Progenitor cell of endocrine pancreas (in vitro differentiated cells): ENCODE results near the gene TEX11. TPM values are rescaled to one million over a fixed set of nuclear protein-coding genes. Genes with fewer than 3 reads are reported as not detected.
"Not testable (repeated sequence)": the region's sequence is repeated elsewhere in the genome, so short reads cannot be mapped to it uniquely, and the experiment has no call there.

ENCODE experiments used
- DNase-seq: peaks from one replicate; pipeline ENCODE4 v3.0.0; 2021; ENCODE audit warnings: low spot score; ENCODE audit not compliant: unreplicated experiment
- H3K27ac Mint-ChIP-seq: 2 replicates; pipeline ENCODE4 v1.8.0; 2021; ENCODE audit warnings: mild to moderate bottlenecking, moderate library complexity, mixed read lengths
- H3K27me3 Mint-ChIP-seq: 2 replicates; pipeline ENCODE4 v1.8.0; 2021; ENCODE audit warnings: mixed read lengths
- H3K36me3 Mint-ChIP-seq: 2 replicates; pipeline ENCODE4 v1.8.0; 2022; ENCODE audit warnings: mixed read lengths; ENCODE audit not compliant: insufficient read depth
- H3K4me1 Mint-ChIP-seq: 2 replicates; pipeline ENCODE4 v1.8.0; 2021; ENCODE audit warnings: low read depth, mixed read lengths
- H3K4me3 Mint-ChIP-seq: 2 replicates; pipeline ENCODE4 v1.8.0; 2021; ENCODE audit warnings: low read depth, mild to moderate bottlenecking, moderate library complexity, mixed read lengths
- H3K9me3 Mint-ChIP-seq: 2 replicates; pipeline ENCODE4 v1.8.0; 2021; ENCODE audit warnings: low read depth, mixed read lengths
- total RNA-seq: library from RNA; stranded (reverse); gene quantifications from 2 replicates; pipeline ENCODE4 v1.2.1, GENCODE V29; 2021
- TF ChIP-seq, protein P1 (sequence below): fragments of 200-600 bp; sonication (generic); IDR thresholded peaks from one replicate; pipeline ENCODE4 v1.5.0; 2021; ENCODE audit warnings: antibody characterized with exemption, mild to moderate bottlenecking; ENCODE audit not compliant: unreplicated experiment

Gene TEX11
- total RNA-seq, 1 donor from 2014 or later: 6.5 TPM

DNA sequence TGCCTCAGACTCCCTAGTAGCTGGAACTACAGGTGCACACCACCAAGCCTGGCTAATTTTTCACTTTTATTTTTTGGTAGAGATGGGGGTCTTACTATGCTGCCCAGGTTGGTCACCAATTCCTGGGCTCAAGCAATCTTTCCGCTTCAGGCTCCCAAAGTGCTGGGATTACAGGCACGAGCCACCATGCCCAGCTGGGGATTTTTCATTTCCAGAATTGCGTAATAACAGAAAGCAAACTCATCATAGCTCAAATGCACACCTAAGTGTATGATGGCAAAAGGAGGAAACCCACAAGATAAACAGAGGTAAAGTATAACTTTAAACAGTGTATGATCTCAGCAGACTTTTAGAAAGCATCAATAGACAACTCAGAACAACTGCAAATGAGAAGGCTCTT lies 56.2 kb downstream of the TEX11 start:
- Mint-ChIP-seq H3K4me1 (no peaks in the 10 kb centered on the region), H3K4me3 (no peak overlapping the region), H3K9me3 (peaks cover 5% of the 10 kb centered on the region), H3K36me3 (no peaks in the 10 kb centered on the region), H3K27ac (no peak overlapping the region), H3K27me3 (no peaks in the 10 kb centered on the region)
- no peak for DNase-seq
- TF ChIP-seq, protein P1, sequence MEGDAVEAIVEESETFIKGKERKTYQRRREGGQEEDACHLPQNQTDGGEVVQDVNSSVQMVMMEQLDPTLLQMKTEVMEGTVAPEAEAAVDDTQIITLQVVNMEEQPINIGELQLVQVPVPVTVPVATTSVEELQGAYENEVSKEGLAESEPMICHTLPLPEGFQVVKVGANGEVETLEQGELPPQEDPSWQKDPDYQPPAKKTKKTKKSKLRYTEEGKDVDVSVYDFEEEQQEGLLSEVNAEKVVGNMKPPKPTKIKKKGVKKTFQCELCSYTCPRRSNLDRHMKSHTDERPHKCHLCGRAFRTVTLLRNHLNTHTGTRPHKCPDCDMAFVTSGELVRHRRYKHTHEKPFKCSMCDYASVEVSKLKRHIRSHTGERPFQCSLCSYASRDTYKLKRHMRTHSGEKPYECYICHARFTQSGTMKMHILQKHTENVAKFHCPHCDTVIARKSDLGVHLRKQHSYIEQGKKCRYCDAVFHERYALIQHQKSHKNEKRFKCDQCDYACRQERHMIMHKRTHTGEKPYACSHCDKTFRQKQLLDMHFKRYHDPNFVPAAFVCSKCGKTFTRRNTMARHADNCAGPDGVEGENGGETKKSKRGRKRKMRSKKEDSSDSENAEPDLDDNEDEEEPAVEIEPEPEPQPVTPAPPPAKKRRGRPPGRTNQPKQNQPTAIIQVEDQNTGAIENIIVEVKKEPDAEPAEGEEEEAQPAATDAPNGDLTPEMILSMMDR: no peak

DNA sequence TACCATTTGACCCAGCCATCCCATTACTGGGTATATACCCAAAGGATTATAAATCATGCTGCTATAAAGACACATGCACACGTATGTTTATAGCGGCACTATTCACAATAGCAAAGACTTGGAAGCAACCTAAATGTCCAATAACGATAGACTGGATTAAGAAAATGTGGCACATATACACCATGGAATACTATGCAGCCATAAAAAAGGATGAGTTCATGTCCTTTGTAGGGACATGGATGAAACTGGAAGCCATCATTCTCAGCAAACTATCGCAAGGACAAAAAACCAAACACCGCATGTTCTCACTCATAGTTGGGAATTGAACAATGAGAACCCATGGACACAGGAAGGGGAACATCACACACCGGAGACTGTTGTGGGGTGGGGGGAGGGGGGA lies 64.4 kb downstream of the TEX11 start:
- H3K4me3 Mint-ChIP-seq, H3K27ac Mint-ChIP-seq, H3K27me3 Mint-ChIP-seq, H3K4me1 Mint-ChIP-seq, DNase-seq, H3K36me3 Mint-ChIP-seq: not testable (repeated sequence)
- H3K9me3 Mint-ChIP-seq: peaks cover 14% of the 10 kb centered on the region

DNA sequence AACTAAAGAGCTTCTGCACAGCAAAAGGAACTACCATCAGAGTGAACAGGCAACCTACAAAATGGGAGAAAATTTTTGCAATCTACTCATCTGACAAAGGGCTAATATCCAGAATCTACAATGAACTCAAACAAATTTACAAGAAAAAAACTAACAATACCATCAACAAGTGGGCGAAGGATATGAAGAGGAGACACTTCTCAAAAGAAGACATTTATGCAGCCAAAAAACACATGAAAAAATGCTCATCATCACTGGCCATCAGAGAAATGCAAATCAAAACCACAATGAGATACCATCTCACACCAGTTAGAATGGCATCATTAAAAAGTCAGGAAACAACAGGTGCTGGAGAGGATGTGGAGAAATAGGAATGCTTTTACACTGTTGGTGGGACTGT lies 64.9 kb downstream of the TEX11 start:
- H3K27me3 Mint-ChIP-seq, H3K4me3 Mint-ChIP-seq, DNase-seq, H3K36me3 Mint-ChIP-seq, H3K4me1 Mint-ChIP-seq, H3K27ac Mint-ChIP-seq: not testable (repeated sequence)
- H3K9me3 Mint-ChIP-seq: peaks cover 14% of the 10 kb centered on the region

DNA sequence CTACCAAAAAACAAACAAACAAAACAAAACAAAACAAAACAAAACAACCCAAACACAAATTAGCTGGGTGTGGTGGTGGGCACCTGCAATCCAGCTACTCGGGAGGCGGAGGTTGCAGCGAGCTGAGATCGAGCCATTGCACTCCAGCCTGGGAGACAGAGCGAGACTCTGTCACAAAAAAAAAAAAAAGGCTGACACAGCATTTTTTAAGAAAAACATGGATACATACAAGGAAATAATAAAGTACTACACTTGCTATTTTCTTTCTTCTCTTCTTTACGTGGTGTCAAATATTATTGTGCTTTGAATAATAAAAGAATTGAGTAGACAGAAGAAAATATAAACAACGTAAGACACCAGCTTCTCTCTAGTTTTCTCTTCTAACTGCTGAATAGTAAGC lies 73.9 kb downstream of the TEX11 start:
- Mint-ChIP-seq H3K27ac (no peak overlapping the region), H3K27me3 (no peaks in the 10 kb centered on the region), H3K4me1 (no peaks in the 10 kb centered on the region), H3K9me3 (peaks cover 17% of the 10 kb centered on the region), H3K36me3 (no peaks in the 10 kb centered on the region), H3K4me3 (no peak overlapping the region)
- TF ChIP-seq, protein P1: no peak
- no peak for DNase-seq

DNA sequence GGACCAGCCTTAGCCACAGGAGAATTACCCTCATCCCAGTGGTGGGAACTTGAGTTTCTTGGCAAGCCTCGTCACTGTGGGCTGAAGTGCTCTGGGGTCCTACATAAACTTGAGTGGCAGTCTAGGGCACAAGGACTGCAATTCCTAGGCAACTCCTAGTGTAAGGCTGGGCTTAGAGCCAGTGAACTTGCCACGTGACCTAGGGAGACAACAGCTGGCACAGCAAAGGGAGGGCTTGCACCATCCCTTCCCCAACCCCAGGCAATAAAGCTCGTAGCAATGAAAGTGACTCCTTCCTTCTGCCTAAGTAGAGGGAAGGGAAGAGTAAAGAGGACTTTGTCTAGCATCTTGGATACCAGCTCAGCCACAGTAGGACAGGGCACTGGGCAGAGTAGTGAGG lies 81.8 kb downstream of the TEX11 start:
- H3K27ac Mint-ChIP-seq: no peak overlapping the region
- H3K27me3 Mint-ChIP-seq: no peaks in the 10 kb centered on the region
- TF ChIP-seq, protein P1: no peak

DNA sequence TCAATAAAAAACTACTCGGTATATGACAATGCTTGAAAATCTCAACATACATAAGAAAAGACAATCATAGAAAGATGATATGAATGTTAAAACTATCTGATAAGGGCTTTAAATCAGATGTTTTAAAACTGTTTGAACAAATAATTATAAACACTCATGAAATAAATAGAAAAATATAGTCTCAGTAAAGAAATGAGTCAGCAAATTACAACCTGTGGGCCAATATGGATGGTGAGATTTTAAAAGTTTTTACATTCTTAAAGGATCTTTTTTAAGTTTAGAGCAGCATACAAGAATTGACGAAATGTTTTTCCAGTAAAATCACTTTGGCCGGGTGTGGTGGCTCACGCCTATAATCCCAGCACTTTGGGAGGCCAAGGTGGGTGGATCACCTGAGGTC lies 83.1 kb downstream of the TEX11 start:
- TF ChIP-seq, protein P1: no peak
- H3K27me3 Mint-ChIP-seq: no peaks in the 10 kb centered on the region
- H3K9me3 Mint-ChIP-seq: peaks cover 12% of the 10 kb centered on the region
- no peak for DNase-seq
- no peak overlapping the region for H3K4me3 Mint-ChIP-seq
- no peak overlapping the region for H3K27ac Mint-ChIP-seq
- no peaks in the 10 kb centered on the region for H3K36me3 Mint-ChIP-seq
- H3K4me1 Mint-ChIP-seq: peaks cover 4% of the 10 kb centered on the region

More for the DNA sequence above, 81.8 kb downstream of the TEX11 start:
- Mint-ChIP-seq H3K4me3 (no peak overlapping the region), H3K9me3 (peaks cover 6% of the 10 kb centered on the region), H3K36me3 (no peaks in the 10 kb centered on the region), H3K4me1 (peaks cover 4% of the 10 kb centered on the region)
- no peak for DNase-seq
